GM12874 (cell line): Measurements from ENCODE around the gene CTCF.

Experiments used
- CTCF ChIP-seq: IDR thresholded peaks from 2 replicates; pipeline ENCODE4 v1.5.1; 2011; ENCODE audit warnings: low read depth, mild to moderate bottlenecking, control low read depth, low read length, moderate library complexity; ENCODE audit not compliant: insufficient read depth

CTCF gene

GRCh38 chr16:67558859-67559258 is 3.5 kb upstream of the CTCF start:
- TF ChIP-seq CTCF, result no peak

GRCh38 chr16:67560827-67561342 is 1.4 kb upstream of the CTCF start:
- TF ChIP-seq CTCF, result no peak

- no peak for TF ChIP-seq CTCF
Measured at GRCh38 chr16:67561501-67561823, 864 bp upstream of the CTCF start.

GRCh38 chr16:67561824-67562525 is 351 bp upstream of the CTCF start:
- no peak for TF ChIP-seq CTCF

GRCh38 chr16:67562918-67563707 is 787 bp downstream of the CTCF start:
- peak; percentile 42 for TF ChIP-seq CTCF

- TF ChIP-seq CTCF, result no peak
Measured at GRCh38 chr16:67563708-67564468, 1.6 kb downstream of the CTCF start.
